M059J (cell line): Measurements from ENCODE around the gene F7. TPM values are rescaled to one million over a fixed set of nuclear protein-coding genes. Genes with fewer than 3 reads are reported as not detected.
"Not testable (repeated sequence)": the region's sequence is repeated elsewhere in the genome, so short reads cannot be mapped to it uniquely, and the experiment has no call there.

Experiments
- DNase-seq: peaks from one replicate; pipeline ENCODE4 v3.0.0-alpha.2; 2012; ENCODE audit warnings: low read depth
- total RNA-seq: library from RNA; depleted of rRNA; stranded (reverse); fragments of >200 nt; shearing (Covaris generic); gene quantifications from 2 replicates; pipeline ENCODE4 v1.2.3, GENCODE V29; 2014

F7 gene
- total RNA-seq, 1 experiment from 2014 or later: not detected

- DNase-seq: no peak
These were observed 33.2 kb upstream of the F7 start for GRCh38 chr13:113072376-113072775.

GRCh38 chr13:113073942-113074341 lies 31.6 kb upstream of the F7 start:
- no peak for DNase-seq

- DNase-seq: no peak
These were observed 31.2 kb upstream of the F7 start for GRCh38 chr13:113074401-113074800.

GRCh38 chr13:113074876-113075275 lies 30.7 kb upstream of the F7 start:
- no peak for DNase-seq

- no peak for DNase-seq
These were observed 29.9 kb upstream of the F7 start for GRCh38 chr13:113075711-113076110.

- no peak for DNase-seq
These were observed 28.8 kb upstream of the F7 start for GRCh38 chr13:113076681-113077401.

- no peak for DNase-seq
These were observed 28.0 kb upstream of the F7 start for GRCh38 chr13:113077566-113077952.

GRCh38 chr13:113077953-113078901 lies 27.4 kb upstream of the F7 start:
- no peak for DNase-seq

- no peak for DNase-seq
These were observed 26.4 kb upstream of the F7 start for GRCh38 chr13:113078902-113079780.

- DNase-seq: not testable (repeated sequence)
These were observed 25.9 kb upstream of the F7 start for GRCh38 chr13:113079781-113080080.

GRCh38 chr13:113080361-113080831 lies 25.2 kb upstream of the F7 start:
- DNase-seq: no peak

- no peak for DNase-seq
These were observed 24.6 kb upstream of the F7 start for GRCh38 chr13:113080901-113081521.

GRCh38 chr13:113082198-113083021 lies 23.2 kb upstream of the F7 start:
- DNase-seq: no peak

GRCh38 chr13:113083022-113083373 lies 22.6 kb upstream of the F7 start:
- no peak for DNase-seq

- peak; percentile 42 for DNase-seq
These were observed 22.1 kb upstream of the F7 start for GRCh38 chr13:113083402-113084061.

- DNase-seq: no peak
These were observed 21.3 kb upstream of the F7 start for GRCh38 chr13:113084094-113084942.

- DNase-seq: no peak
These were observed 20.5 kb upstream of the F7 start for GRCh38 chr13:113084943-113085540.

- no peak for DNase-seq
These were observed 19.4 kb upstream of the F7 start for GRCh38 chr13:113086031-113086750.
